HepG2 (cell line): ENCODE results near the gene RBM27. TPM values are rescaled to one million over a fixed set of nuclear protein-coding genes. Genes with fewer than 3 reads are reported as not detected.
A peak's percentile ranks its signal among the peaks of the same experiment; 100 is the strongest.
"Not testable (repeated sequence)": the region's sequence is repeated elsewhere in the genome, so short reads cannot be mapped to it uniquely, and the experiment has no call there.

Experiments
- ATAC-seq: fragments of 200-7000 bp; cut with Tn5 transposase; 3 replicates; pipeline ENCODE4 v1.9.1; 2020; ENCODE audit warnings: mild to moderate bottlenecking, moderate library complexity
- BruUV-seq: library from RNA; stranded (reverse); fragments of 400-500 nt; replicated peaks from 2 replicates; lab custom pipeline; 2021; lab: Mats Ljungman, UMichigan
- CTCF ChIA-PET: fragments of 300-600 bp; formaldehyde crosslinking; extraction: SDS; loops from one replicate; lab custom pipeline; 2021; ENCODE audit warnings: low total read pairs, inconsistent platforms, low intra/inter-chr PET ratio; lab: Yijun Ruan, JAX
- POLR2A ChIA-PET: fragments of 350-600 bp; sonication (Branson Sonifier 250); formaldehyde crosslinking; loops from one replicate; lab custom pipeline; 2020; ENCODE audit warnings: antibody characterized with exemption, inconsistent platforms; lab: Yijun Ruan, JAX
- DNase-seq: peaks from one replicate; pipeline ENCODE4 v3.0.0-alpha.2; 2015; ENCODE audit warnings: low spot score
- FAIRE-seq: peaks from 3 replicates; lab custom pipeline; 2011; peaks lifted over from hg19 to GRCh38; lab: Jason Lieb, UNC
- H2AFZ ChIP-seq: one replicate; pipeline ENCODE4 v1.6.1; 2011; ENCODE audit warnings: low read length, inconsistent platforms
- H3K27ac ChIP-seq: fragments of 300-600 bp; 3 replicates; pipeline ENCODE4 v1.8.0; 2011; ENCODE audit warnings: mixed run types, mild to moderate bottlenecking, mixed read lengths, low read length, inconsistent platforms; ENCODE audit not compliant: insufficient read depth; ENCODE audit errors: extremely low read length
- H3K27me3 ChIP-seq, 2 experiments: fragments of 200-600 bp in 1 of 2; 2 replicates in 1 of 2; 3 replicates in 1 of 2; pipeline versions ENCODE4 v1.6.0 to v1.8.0; 2011; ENCODE audit warnings: low read length in 2 of 2, mild to moderate bottlenecking in 2 of 2, moderate library complexity in 2 of 2, inconsistent platforms in 1 of 2; ENCODE audit not compliant: insufficient read depth in 2 of 2, control insufficient read depth in 1 of 2
- H3K36me3 ChIP-seq, 2 experiments: fragments of 200-600 bp in 1 of 2; replicated peaks in 1 of 2; 2 replicates in 1 of 2; 3 replicates in 1 of 2; pipeline versions ENCODE4 v1.5.1 to v1.8.0; 2011; ENCODE audit warnings: low read length in 2 of 2, inconsistent platforms in 1 of 2; ENCODE audit not compliant: insufficient read depth in 2 of 2, control insufficient read depth in 1 of 2
- H3K4me1 ChIP-seq: 2 replicates; pipeline ENCODE4 v1.5.1; 2012; ENCODE audit warnings: low read length, inconsistent platforms; ENCODE audit not compliant: insufficient read depth
- H3K4me2 ChIP-seq: 2 replicates; pipeline ENCODE4 v1.6.0; 2011; ENCODE audit warnings: low read depth, low read length, inconsistent platforms
- H3K4me3 ChIP-seq, 3 experiments: fragments of 200-600 bp in 1 of 3; sonication (generic), shearing (Covaris generic) in 1 of 3; replicated peaks in 1 of 3; 2 replicates each; pipeline ENCODE4 v1.5.1; 2011 to 2016; ENCODE audit warnings: low read length in 3 of 3, inconsistent platforms in 2 of 3, low read depth in 2 of 3, mild to moderate bottlenecking in 2 of 3, control low read depth in 1 of 3, mixed read lengths in 1 of 3; ENCODE audit not compliant: insufficient read depth in 1 of 3
- H3K79me2 ChIP-seq: one replicate; pipeline ENCODE4 v1.6.1; 2011; ENCODE audit warnings: low read length, inconsistent platforms; ENCODE audit not compliant: insufficient read depth
- H3K9ac ChIP-seq: 2 replicates; pipeline ENCODE4 v1.6.0; 2011; ENCODE audit warnings: mild to moderate bottlenecking, low read depth, low read length, inconsistent platforms; ENCODE audit not compliant: insufficient read depth
- H3K9me3 ChIP-seq: 2 replicates; pipeline ENCODE4 v1.5.1; 2012; ENCODE audit warnings: mild to moderate bottlenecking, low read length
- H4K20me1 ChIP-seq: 2 replicates; pipeline ENCODE4 v1.6.0; 2011; ENCODE audit warnings: inconsistent platforms, mild to moderate bottlenecking, low read length, moderate library complexity; ENCODE audit not compliant: insufficient read depth
- BRD4 ChIP-seq: sonication (generic); formaldehyde crosslinking; IDR thresholded peaks from 2 replicates; pipeline ENCODE4 v1.4.0; 2020; ENCODE audit warnings: missing genetic modification reagents
- CEBPB ChIP-seq: IDR thresholded peaks from 2 replicates; pipeline ENCODE4 v1.6.1; 2011; ENCODE audit warnings: low read depth, low read length, improper control_type of control experiment, borderline replicate concordance
- CEBPG ChIP-seq: IDR thresholded peaks from 2 replicates; pipeline ENCODE4 v1.6.1; 2016
- CENPT ChIP-seq: sonication (generic); formaldehyde crosslinking; IDR thresholded peaks from 2 replicates; pipeline ENCODE4 v1.8.0; 2022; ENCODE audit warnings: low read depth, mild to moderate bottlenecking, moderate library complexity, missing genetic modification reagents
- DNMT3B ChIP-seq: conservative IDR thresholded peaks from 2 replicates; pipeline ENCODE4 v1.6.1; 2016; ENCODE audit warnings: missing biosample characterization, control low read depth
- THYN1 ChIP-seq: sonication (generic); formaldehyde crosslinking; IDR thresholded peaks from 2 replicates; pipeline ENCODE4 v1.8.1; 2023; ENCODE audit warnings: low read depth, mild to moderate bottlenecking, moderate library complexity, missing genetic modification reagents, borderline replicate concordance
- U2AF2 ChIP-seq: fragments of 200-400 bp; formaldehyde crosslinking; IDR thresholded peaks from 2 replicates; pipeline ENCODE4 v1.6.1; 2017; ENCODE audit warnings: low read depth, mild to moderate bottlenecking, low read length
- YY1 ChIP-seq: IDR thresholded peaks from 2 replicates; pipeline ENCODE4 v1.6.1; 2011; ENCODE audit warnings: low read length, low read depth, moderate library complexity, mild to moderate bottlenecking; ENCODE audit not compliant: insufficient read depth, insufficient replicate concordance
- WGBS: methylation state at CpG from one replicate; pipeline ENCODE4 v1.1.6; 2017; ENCODE audit warnings: low lambda C conversion rate; 5-methylcytosine and 5-hydroxymethylcytosine counted together
- in situ Hi-C: cut with HindIII; loops from 2 replicates; pipeline ENCODE4 v1.10.0; 2017; ENCODE audit warnings: low pct_unique_long_range_greater_than_20kb; ENCODE audit not compliant: extremely low pct_ligation_motif_present
- intact Hi-C: fragments of 100-400 bp; cut with micrococcal nuclease; formaldehyde crosslinking; loops from one replicate; pipeline ENCODE4 v1.10.0; 2022; ENCODE audit not compliant: unreplicated experiment
- polyA plus RNA-seq, 8 experiments: library from polyadenylated mRNA; depleted of rRNA in 3 of 8; stranded (reverse) in 7 of 8; unstranded in 1 of 8; fragments of >200 nt; fragmentation: Illumina TruSeq in 4 of 8; extraction: Trizol in 4 of 8; gene quantifications; 2 replicates each; pipeline versions ENCODE4 v1.2.1 to v1.2.3, GENCODE V29; 2011 to 2016; ENCODE audit warnings: low read depth in 4 of 8, missing spikeins in 1 of 8, mixed read lengths in 1 of 8; ENCODE audit not compliant: insufficient read depth in 1 of 8
- total RNA-seq, 5 experiments: library from RNA; depleted of rRNA; stranded (reverse); fragments of >200 nt; fragmentation: Illumina TruSeq; extraction: Trizol; gene quantifications; 2 replicates each; pipeline ENCODE4 v1.2.3, GENCODE V29; 2016; ENCODE audit warnings: low read depth in 1 of 5
- TF ChIP-seq, protein P1 (sequence below): sonication (generic); formaldehyde crosslinking; conservative IDR thresholded peaks from 2 replicates; pipeline ENCODE4 v1.4.0; 2020; ENCODE audit warnings: missing genetic modification reagents

The RBM27 gene
- total and polyA plus RNA-seq, 2 of the 13 experiments (the other 11 are each of a cell fraction or from before 2014, with no cell fraction given): 12.9 to 23.4 TPM

DNA sequence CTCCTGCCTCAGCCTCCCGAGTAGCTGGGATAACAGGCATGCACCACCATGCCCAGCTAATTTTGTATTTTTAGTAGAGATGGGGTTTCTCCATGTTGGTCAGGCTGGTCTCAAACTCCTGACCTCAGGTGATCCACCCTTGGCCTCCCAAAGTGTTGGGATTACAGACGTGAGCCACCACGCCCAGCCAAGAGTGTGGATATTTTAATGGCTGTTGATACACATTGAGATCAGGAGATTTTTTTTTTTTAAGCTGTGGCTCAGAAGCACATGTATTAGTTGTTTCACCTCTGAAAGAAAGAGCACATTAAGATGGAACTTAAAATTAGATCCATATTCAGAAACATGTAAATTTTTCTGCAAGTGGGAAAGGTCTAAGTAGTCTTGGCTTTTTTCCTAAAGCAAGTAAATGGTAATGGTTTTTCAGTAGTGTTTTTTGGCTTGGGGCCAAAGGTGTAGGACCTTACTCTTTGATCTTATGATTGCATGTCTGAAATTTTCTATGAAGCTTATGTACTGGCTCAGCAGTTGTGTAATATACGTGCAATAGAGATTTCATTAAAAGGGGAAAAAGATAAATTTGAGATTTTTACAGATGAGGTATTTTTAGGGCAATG lies 9.9 kb downstream of the RBM27 start (continued):
- TF ChIP-seq CENPT (CRISPR knock-in tag) (no peak), CEBPG (peak; percentile 85), CEBPB (peak; percentile 88), YY1 (no peak), BRD4 (CRISPR knock-in tag) (no peak)

DNA sequence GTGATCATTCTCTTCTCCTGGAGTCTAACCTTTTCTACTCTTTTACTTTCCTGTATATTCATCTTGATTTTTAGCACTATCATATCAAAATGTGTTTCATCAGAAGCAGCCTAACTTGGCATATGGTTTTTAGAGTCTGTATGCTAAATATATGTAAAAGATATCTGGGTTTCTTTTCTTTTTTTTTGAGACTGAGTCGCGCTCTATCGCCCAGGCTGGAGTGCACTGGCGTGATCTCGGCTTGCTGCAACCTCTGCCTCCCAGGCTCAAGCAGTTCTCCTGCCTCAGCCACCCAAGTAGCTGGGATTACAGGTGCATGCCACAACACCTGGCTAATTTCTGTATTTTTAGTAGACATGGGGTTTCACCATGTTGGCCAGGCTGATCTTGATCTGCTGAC lies 11.5 kb downstream of the RBM27 start:
- H3K9me3 ChIP-seq, ATAC-seq, H3K4me2 ChIP-seq, H3K4me3 ChIP-seq, DNase-seq, H3K27me3 ChIP-seq, POLR2A ChIA-PET, CTCF ChIA-PET, H3K27ac ChIP-seq, intact Hi-C loops, H2AFZ ChIP-seq, BruUV-seq, in situ Hi-C loops, H3K9ac ChIP-seq: not testable (repeated sequence)
- Histone ChIP-seq H3K4me1 (peaks cover 37% of the 10 kb centered on the region), H3K36me3 (peaks cover 6 to 13% of the 10 kb centered on the region in 2 experiments; a peak in 3 of 5 replicates), H3K79me2 (peaks cover 89% of the 10 kb centered on the region), H4K20me1 (peaks cover 10% of the 10 kb centered on the region)
- peak; percentile 12 for FAIRE-seq
- WGBS: 98% methylated on average over 5 of the region's 5 CpGs

DNA sequence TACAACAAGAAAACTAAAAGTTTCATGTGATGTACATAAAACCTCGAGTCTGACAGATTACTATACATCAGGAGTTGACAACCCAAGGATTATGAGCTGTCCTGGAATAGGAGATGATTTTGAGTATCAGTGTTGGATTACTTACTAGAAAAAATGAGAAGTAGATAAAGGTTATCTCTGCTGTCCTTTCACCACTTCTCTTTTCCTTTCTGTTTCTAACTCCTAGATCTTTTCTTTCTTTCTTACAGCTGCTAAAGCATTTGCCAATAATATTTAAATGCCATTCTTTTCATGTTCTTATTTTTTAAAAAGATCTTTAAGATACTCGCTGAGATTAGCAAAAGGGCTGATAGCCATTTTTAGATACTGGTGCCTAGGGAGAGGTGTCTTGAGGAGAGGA lies 14.8 kb downstream of the RBM27 start:
- DNase-seq (no peak), FAIRE-seq (no peak), ATAC-seq (no peak)
- peaks cover 9 to 17% of the 10 kb centered on the region in 2 experiments; a peak in 3 of 5 replicates for H3K36me3 ChIP-seq
- H3K4me3 ChIP-seq: no peak overlapping the region
- no peak overlapping the region for H3K9ac ChIP-seq
- POLR2A ChIA-PET: no interaction called here
- WGBS: 90% methylated on average over 2 of the region's 2 CpGs
- in situ Hi-C loops: no loop called here
- no peaks in the 10 kb centered on the region for H3K27me3 ChIP-seq
- CTCF ChIA-PET: no interaction called here
- H2AFZ ChIP-seq: no peak overlapping the region
- H3K4me2 ChIP-seq: no peak overlapping the region
- no TSS peak for BruUV-seq
- no peaks in the 10 kb centered on the region for H3K9me3 ChIP-seq
- H4K20me1 ChIP-seq: no peaks in the 10 kb centered on the region; the same call in 1 of the 2 replicates
- intact Hi-C loops: no loop called here
- H3K27ac ChIP-seq: no peak overlapping the region
- H3K4me1 ChIP-seq: peaks cover 27% of the 10 kb centered on the region
- H3K79me2 ChIP-seq: peaks cover 65% of the 10 kb centered on the region
- TF ChIP-seq U2AF2 (no peak), DNMT3B (CRISPR knock-in tag) (no peak), THYN1 (CRISPR knock-in tag) (no peak)
- TF ChIP-seq, protein P1, sequence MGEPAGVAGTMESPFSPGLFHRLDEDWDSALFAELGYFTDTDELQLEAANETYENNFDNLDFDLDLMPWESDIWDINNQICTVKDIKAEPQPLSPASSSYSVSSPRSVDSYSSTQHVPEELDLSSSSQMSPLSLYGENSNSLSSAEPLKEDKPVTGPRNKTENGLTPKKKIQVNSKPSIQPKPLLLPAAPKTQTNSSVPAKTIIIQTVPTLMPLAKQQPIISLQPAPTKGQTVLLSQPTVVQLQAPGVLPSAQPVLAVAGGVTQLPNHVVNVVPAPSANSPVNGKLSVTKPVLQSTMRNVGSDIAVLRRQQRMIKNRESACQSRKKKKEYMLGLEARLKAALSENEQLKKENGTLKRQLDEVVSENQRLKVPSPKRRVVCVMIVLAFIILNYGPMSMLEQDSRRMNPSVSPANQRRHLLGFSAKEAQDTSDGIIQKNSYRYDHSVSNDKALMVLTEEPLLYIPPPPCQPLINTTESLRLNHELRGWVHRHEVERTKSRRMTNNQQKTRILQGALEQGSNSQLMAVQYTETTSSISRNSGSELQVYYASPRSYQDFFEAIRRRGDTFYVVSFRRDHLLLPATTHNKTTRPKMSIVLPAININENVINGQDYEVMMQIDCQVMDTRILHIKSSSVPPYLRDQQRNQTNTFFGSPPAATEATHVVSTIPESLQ: no peak
